ENCODE results near the gene CSNK1G1.
"Not testable (repeated sequence)": the region's sequence is repeated elsewhere in the genome, so short reads cannot be mapped to it uniquely, and the experiment has no call there.

Gene CSNK1G1

GRCh38 chr15:64237677-64238076 lies 118.3 kb downstream of the CSNK1G1 start:
- DNase-seq (ENCODE audit: low spot score), result no peak

DNA sequence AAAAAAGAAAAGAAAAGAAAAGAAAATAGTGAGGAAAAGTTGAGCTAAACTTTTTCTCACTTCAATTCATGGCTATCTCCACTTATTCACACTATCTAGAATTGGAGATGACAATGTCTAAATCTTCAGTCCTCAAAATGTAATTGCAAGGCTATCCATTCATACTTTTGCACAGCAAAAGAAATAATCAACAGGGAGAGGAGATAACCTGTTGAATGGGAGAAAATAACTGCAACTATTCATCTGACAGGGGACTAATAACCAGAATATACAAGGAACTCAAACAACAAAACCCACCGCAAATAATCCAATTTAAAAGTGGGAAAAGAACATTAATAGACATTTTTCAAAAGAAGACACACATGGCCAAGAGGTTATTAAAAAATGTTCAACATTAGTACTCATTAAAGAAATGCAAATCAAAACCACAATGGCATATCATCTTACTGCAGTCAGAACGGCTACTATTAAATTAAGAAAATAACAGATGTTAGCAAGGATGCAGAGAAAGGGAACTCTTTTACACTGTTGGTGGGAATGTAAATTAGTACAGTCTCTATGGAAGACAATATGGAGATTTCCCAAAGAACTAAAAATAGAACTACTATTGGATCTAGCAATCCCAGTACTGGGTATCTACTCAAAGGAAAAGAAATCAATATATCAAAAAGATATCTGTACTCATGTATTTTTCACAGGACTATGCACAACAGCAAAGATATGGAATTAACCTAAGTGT lies 119.6 kb downstream of the CSNK1G1 start:
- DNase-seq (ENCODE audit: low spot score), result no peak

DNA sequence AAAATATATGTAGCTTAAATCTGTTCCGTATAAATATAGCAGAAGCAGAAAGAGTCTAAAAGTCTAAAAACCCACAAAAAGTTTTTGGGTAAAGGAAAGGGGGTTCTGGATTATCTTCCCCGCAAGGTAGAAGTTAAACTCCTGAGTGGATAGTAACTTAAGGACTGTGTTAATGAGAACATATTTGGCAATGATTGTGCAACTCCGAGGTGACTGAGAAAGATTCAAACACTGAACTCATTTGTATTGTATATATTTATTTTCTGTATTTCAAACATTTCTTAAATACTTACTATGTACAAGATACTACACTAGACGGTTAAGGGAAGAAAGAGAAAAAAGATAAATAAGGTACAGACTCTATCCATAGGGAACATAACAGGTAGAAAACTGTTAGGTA lies 120.4 kb downstream of the CSNK1G1 start:
- DNase-seq (ENCODE audit: low spot score), result no peak

GRCh38 chr15:64233299-64233698 lies 122.7 kb downstream of the CSNK1G1 start:
- peak; percentile 74 for DNase-seq (ENCODE audit: low spot score)

DNA sequence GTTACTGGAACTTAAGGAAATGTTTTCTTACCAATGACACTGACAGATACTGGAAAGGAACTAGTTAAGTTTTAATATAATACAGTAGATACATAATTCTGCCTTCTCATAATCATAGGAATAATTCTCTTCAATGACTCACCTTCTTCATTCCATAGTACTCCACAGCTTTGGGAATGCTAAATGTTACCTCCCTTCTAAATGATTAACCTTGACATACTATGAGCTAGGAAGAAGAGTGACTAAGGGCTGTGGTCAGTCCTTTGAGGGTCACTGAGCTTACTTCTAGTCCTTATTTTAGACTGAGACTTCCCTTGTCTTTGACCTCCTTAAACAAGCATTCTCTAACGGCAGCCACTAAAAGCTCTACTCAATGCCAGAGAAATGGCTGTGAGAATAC lies 123.6 kb downstream of the CSNK1G1 start:
- no peak for DNase-seq (ENCODE audit: low spot score)

GRCh38 chr15:64229129-64229724 lies 126.7 kb downstream of the CSNK1G1 start:
- no peak for DNase-seq (ENCODE audit: low spot score)

- DNase-seq (ENCODE audit: low spot score), result no peak
Observed at GRCh38 chr15:64225804-64226203, 130.2 kb downstream of the CSNK1G1 start.

DNA sequence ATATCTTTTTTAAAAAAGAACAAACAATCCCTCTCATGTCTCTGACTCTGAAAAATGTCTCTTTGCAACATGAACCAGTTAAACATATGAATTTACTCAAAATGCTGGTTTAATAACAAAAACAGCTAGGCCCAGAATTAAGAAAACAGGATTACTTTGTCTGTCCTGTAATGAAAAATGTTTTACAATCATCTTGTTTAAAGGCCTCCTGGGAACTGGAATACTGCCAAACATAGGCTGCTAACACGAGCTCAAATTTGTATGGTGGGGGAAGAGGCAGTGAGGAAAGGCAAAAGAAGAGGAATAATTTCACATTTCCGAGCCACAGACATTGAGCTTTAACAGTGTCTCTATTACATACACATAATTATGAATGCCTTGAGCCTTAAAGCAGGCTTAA lies 131.5 kb downstream of the CSNK1G1 start:
- peak; percentile 39 for DNase-seq (ENCODE audit: low spot score)

DNA sequence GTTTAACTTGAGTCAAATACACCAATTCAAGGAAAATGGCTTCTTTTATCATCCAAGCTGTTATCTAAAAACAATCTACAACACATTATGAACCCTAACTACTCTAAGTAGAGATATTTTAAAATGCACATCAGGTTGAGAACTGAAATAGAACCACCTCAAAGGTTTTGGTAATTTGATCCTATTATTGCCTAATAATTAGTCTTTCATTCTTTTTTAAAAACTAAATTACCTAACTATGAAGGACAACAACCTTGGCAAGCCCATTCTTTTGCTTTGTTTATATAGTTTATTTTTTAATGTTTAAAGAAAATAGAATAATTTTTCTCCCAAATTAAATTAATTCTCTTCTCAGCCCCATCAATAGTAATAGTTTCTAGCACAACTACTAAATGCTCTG lies 132.1 kb downstream of the CSNK1G1 start:
- no peak for DNase-seq (ENCODE audit: low spot score)

GRCh38 chr15:64222573-64223366 lies 133.2 kb downstream of the CSNK1G1 start:
- no peak for DNase-seq (ENCODE audit: low spot score)

DNA sequence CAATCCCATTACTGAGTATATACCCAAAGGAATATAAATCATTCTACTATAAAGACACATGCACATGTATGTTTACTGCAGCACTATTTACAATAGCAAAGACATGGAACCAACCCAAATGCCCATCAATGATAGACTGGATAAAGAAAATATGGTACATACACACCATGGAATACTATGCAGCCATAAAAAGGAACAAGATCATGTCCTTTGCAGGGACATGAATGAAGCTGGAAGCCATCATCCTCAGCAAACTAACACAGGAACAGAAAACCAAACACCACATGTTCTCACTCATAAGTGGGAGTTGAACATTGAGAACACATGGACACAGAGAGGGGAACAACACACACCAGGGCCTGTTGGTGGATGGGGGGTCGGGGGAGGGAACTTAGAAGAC lies 134.1 kb downstream of the CSNK1G1 start:
- DNase-seq (ENCODE audit: low spot score), result not testable (repeated sequence)

GRCh38 chr15:64217429-64217750 lies 138.6 kb downstream of the CSNK1G1 start:
- DNase-seq (ENCODE audit: low spot score), result not testable (repeated sequence)

GRCh38 chr15:64216730-64217428 lies 139.1 kb downstream of the CSNK1G1 start:
- DNase-seq (ENCODE audit: low spot score), result peak; percentile 74

GRCh38 chr15:64216196-64216595 lies 139.8 kb downstream of the CSNK1G1 start:
- no peak for DNase-seq (ENCODE audit: low spot score)

DNA sequence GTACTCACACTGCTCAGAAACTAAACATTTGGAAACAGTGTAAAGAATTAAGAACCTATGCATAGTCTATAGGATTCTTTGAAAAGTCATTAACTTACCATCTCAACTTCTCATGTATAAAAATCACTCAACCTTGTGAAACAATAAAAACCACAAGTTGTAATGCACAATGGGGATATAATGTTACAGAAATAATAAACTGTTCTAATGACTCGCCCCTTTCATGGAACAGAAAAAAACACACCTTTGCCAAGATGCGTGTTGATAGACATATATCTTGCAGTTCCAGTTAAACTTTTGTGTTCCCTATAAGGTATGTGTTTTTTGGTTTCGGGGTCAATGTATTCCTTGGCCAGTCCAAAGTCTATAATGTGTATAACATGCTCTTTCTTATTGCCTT lies 142.3 kb downstream of the CSNK1G1 start:
- no peak for DNase-seq (ENCODE audit: low spot score)

DNA sequence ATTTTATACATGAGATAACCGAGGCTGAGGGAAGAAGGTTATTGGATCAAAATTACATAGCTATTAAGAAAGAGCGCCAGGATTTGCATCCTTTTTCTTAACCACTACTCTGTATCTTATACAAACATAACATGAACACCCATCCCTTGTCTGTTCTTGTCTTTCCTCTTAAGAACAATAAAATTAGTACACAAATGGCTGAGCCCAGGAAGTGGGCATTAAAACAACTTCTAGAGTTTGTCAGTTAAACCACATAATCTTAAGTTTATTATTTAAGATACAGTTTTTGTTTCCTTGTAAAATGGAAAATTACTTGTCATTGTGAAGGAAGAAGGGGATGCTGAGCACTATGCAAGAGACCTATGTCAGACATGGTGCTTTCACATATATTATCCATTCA lies 144.3 kb downstream of the CSNK1G1 start:
- DNase-seq (ENCODE audit: low spot score), result no peak

- DNase-seq (ENCODE audit: low spot score), result no peak
Observed at GRCh38 chr15:64210371-64210770, 145.6 kb downstream of the CSNK1G1 start.

DNA sequence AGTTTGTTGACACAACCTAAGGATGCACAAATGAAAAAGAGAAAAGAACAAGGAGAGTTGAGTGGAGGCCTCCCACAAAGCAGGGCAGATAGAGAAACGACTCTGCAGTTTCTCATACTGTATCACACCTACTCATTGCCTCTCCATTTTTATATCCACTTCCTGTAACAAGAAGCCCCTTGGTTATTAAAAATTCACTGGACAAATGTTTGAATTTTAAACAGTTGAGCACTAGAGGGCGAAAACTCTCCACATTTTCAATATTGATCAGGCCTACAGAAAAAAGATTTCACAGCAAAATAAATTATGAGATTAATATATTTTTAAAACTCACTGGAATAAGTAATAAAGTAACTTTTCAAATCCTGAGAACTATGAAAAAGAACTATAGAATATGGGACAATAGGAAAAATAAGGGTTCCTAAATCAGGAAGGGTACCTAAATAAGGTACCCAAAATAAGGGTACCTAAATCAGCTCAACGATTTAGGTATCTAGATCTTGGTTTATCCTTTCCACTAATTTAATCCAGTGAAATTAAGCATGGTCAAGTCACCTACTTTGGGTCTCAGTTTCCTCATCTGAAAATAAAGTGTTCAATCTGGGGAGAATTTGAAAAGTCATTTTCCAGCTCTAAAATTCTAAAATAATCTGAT lies 146.2 kb downstream of the CSNK1G1 start:
- peak; percentile 50 for DNase-seq (ENCODE audit: low spot score)

- peak; percentile 66 for DNase-seq (ENCODE audit: low spot score)
Observed at GRCh38 chr15:64205202-64205601, 150.8 kb downstream of the CSNK1G1 start.

- no peak for DNase-seq (ENCODE audit: low spot score)
Observed at GRCh38 chr15:64197425-64197824, 158.5 kb downstream of the CSNK1G1 start.

DNA sequence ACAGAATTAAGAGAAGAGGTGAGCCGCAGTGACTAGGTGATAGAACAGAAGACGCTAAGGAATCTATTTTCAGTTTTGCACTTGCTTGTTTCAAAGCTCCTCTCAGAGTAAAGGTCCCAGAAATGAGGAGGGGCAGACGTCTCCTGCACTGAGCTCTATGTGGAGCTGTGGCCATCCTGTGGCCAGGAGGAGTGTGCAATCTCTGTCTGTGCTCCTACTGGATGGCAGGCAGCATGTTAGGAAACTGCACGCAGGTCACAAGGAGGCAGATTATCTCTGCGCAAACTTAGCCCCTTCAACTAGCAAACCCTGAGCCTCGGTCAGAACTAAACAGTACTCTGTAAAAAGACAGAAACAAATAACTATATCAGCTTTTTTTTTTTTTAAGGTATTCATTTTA lies 162.0 kb downstream of the CSNK1G1 start:
- DNase-seq (ENCODE audit: low spot score), result no peak

All from hematopoietic multipotent progenitor cell treated with erythropoietin and hydrocortisone succinate and interleukin-3 and kit ligand, for 15 days (in vitro differentiated cells).